RKO (cell line): Measurements from ENCODE around the gene RSAD1.

Source experiments
- DNase-seq: peaks from one replicate; pipeline ENCODE4 v3.0.0-alpha.2; 2016; ENCODE audit warnings: low spot score

RSAD1 gene

GRCh38 chr17:50519141-50519834 lies 40.6 kb downstream of the RSAD1 start:
- no peak for DNase-seq

- no peak for DNase-seq
Observed at GRCh38 chr17:50520483-50520882, 41.8 kb downstream of the RSAD1 start.

GRCh38 chr17:50521514-50521913 lies 42.9 kb downstream of the RSAD1 start:
- no peak for DNase-seq

- no peak for DNase-seq
Observed at GRCh38 chr17:50522766-50523165, 44.1 kb downstream of the RSAD1 start.

GRCh38 chr17:50523208-50523607 lies 44.5 kb downstream of the RSAD1 start:
- DNase-seq, result no peak

GRCh38 chr17:50524838-50525237 lies 46.2 kb downstream of the RSAD1 start:
- DNase-seq, result no peak

GRCh38 chr17:50527155-50527762 lies 48.6 kb downstream of the RSAD1 start:
- no peak for DNase-seq

- DNase-seq, result no peak
Observed at GRCh38 chr17:50527949-50528474, 49.4 kb downstream of the RSAD1 start.

GRCh38 chr17:50529849-50530248 lies 51.2 kb downstream of the RSAD1 start:
- DNase-seq, result no peak

GRCh38 chr17:50531428-50532025 lies 52.9 kb downstream of the RSAD1 start:
- DNase-seq, result no peak

GRCh38 chr17:50532452-50533024 lies 53.9 kb downstream of the RSAD1 start, which contains the start of gene EPN3:
Gene EPN3, plus strand, starts transcription at chr17:50532735. Its CDS starts 3,822 bp downstream, at chr17:50536557.
- DNase-seq, result no peak

GRCh38 chr17:50533185-50533584 lies 54.5 kb downstream of the RSAD1 start:
- no peak for DNase-seq

GRCh38 chr17:50533720-50534148 lies 55.1 kb downstream of the RSAD1 start:
- no peak for DNase-seq

GRCh38 chr17:50534222-50534978 lies 55.7 kb downstream of the RSAD1 start:
- no peak for DNase-seq

- no peak for DNase-seq
Observed at GRCh38 chr17:50534979-50535326, 56.3 kb downstream of the RSAD1 start.

GRCh38 chr17:50535407-50535806 lies 56.7 kb downstream of the RSAD1 start:
- no peak for DNase-seq
